Glomerular endothelial cell (primary cell): ENCODE data around the gene SEC14L2. TPM values are rescaled to one million over a fixed set of nuclear protein-coding genes. Genes with fewer than 3 reads are reported as not detected.
A peak's percentile ranks its signal among the peaks of the same experiment; 100 is the strongest.
"Not testable (repeated sequence)": the region's sequence is repeated elsewhere in the genome, so short reads cannot be mapped to it uniquely, and the experiment has no call there.

Experiments used
- DNase-seq: peaks from one replicate; pipeline ENCODE4 v3.0.0-alpha.2; 2011; ENCODE audit warnings: low read depth, low spot score; ENCODE audit errors: extremely low read depth
- total RNA-seq: library from RNA; depleted of rRNA; stranded (reverse); fragments of >200 nt; gene quantifications from 2 replicates; pipeline ENCODE4 v1.2.3, GENCODE V29; 2015

Gene SEC14L2
- total RNA-seq, 1 donor from 2014 or later, result 12.0 TPM

GRCh38 chr22:30373331-30374325 lies 23.2 kb upstream of the SEC14L2 start:
- no peak for DNase-seq

GRCh38 chr22:30375312-30375849 lies 21.4 kb upstream of the SEC14L2 start:
- DNase-seq, result no peak

GRCh38 chr22:30380011-30380410 lies 16.8 kb upstream of the SEC14L2 start:
- DNase-seq, result no peak

GRCh38 chr22:30381264-30381663 lies 15.6 kb upstream of the SEC14L2 start:
- no peak for DNase-seq

GRCh38 chr22:30382340-30382739 lies 14.5 kb upstream of the SEC14L2 start:
- DNase-seq, result no peak

- DNase-seq, result no peak
These were observed 13.8 kb upstream of the SEC14L2 start for GRCh38 chr22:30383061-30383460.

GRCh38 chr22:30385942-30386341 lies 10.9 kb upstream of the SEC14L2 start:
- DNase-seq, result no peak

- no peak for DNase-seq
These were observed 10.2 kb upstream of the SEC14L2 start for GRCh38 chr22:30386608-30386959.

GRCh38 chr22:30386960-30387827 lies 9.6 kb upstream of the SEC14L2 start, which contains the start of gene RNF215:
TSS of gene RNF215 (minus strand) at chr22:30387411. CDS start at chr22:30387313, 98 bp downstream.
- no peak for DNase-seq

- DNase-seq, result peak; percentile 56
These were observed 5.7 kb upstream of the SEC14L2 start for GRCh38 chr22:30390974-30391691.

- no peak for DNase-seq
These were observed 4.0 kb upstream of the SEC14L2 start for GRCh38 chr22:30392661-30393321.

GRCh38 chr22:30393322-30393680 lies 3.5 kb upstream of the SEC14L2 start:
- no peak for DNase-seq

GRCh38 chr22:30393885-30394284 lies 2.9 kb upstream of the SEC14L2 start:
- no peak for DNase-seq

GRCh38 chr22:30397656-30398635 lies 1.1 kb downstream of the SEC14L2 start:
- no peak for DNase-seq

GRCh38 chr22:30398685-30399680 lies 2.2 kb downstream of the SEC14L2 start:
- no peak for DNase-seq

GRCh38 chr22:30399718-30400117 lies 2.9 kb downstream of the SEC14L2 start:
- no peak for DNase-seq

GRCh38 chr22:30400159-30400558 lies 3.3 kb downstream of the SEC14L2 start:
- DNase-seq, result no peak

GRCh38 chr22:30401024-30401423 lies 4.2 kb downstream of the SEC14L2 start:
- DNase-seq, result not testable (repeated sequence)
